Stimulated activated CD8-positive, alpha-beta memory T cell treated with anti-CD3 and anti-CD28 coated beads, Interleukin-2, amount 100 ng/mL, for 48 hours (primary cell): ENCODE results near the gene DPT.

Source experiments
- DNase-seq, 2 donors: peaks; one replicate each; pipeline ENCODE4 v3.0.0-alpha.2; 2020; ENCODE audit warnings: low read depth in 2 of 2

The DPT gene

GRCh38 chr1:168698453-168698852 lies 30.6 kb downstream of the DPT start:
- DNase-seq, result no peak

- DNase-seq, result no peak
These were observed 31.5 kb downstream of the DPT start for GRCh38 chr1:168697356-168698126.

- no peak for DNase-seq
These were observed 32.8 kb downstream of the DPT start for GRCh38 chr1:168696125-168696760.

- DNase-seq, result no peak
These were observed 35.2 kb downstream of the DPT start for GRCh38 chr1:168693872-168694238.

GRCh38 chr1:168693197-168693871 lies 35.7 kb downstream of the DPT start:
- no peak for DNase-seq

GRCh38 chr1:168692472-168692871 lies 36.5 kb downstream of the DPT start:
- no peak for DNase-seq

- no peak for DNase-seq
These were observed 37.5 kb downstream of the DPT start for GRCh38 chr1:168691541-168691940.

- DNase-seq, result no peak
These were observed 39.0 kb downstream of the DPT start for GRCh38 chr1:168689726-168690602.

GRCh38 chr1:168689327-168689657 lies 39.7 kb downstream of the DPT start:
- no peak for DNase-seq

GRCh38 chr1:168688644-168689326 lies 40.2 kb downstream of the DPT start:
- no peak for DNase-seq

- no peak for DNase-seq
These were observed 41.2 kb downstream of the DPT start for GRCh38 chr1:168687816-168688215.

- DNase-seq, result no peak
These were observed 42.3 kb downstream of the DPT start for GRCh38 chr1:168686666-168687065.

GRCh38 chr1:168683871-168684270 lies 45.1 kb downstream of the DPT start:
- no peak for DNase-seq

GRCh38 chr1:168676861-168677260 lies 52.1 kb downstream of the DPT start:
- no peak for DNase-seq

- DNase-seq, result no peak
These were observed 52.8 kb downstream of the DPT start for GRCh38 chr1:168676029-168676812.

GRCh38 chr1:168673974-168674683 lies 54.9 kb downstream of the DPT start:
- no peak for DNase-seq

- DNase-seq, result no peak
These were observed 56.7 kb downstream of the DPT start for GRCh38 chr1:168672278-168672677.

GRCh38 chr1:168671782-168672181 lies 57.2 kb downstream of the DPT start:
- DNase-seq, result no peak

GRCh38 chr1:168665975-168666374 lies 63.0 kb downstream of the DPT start:
- no peak for DNase-seq
